Activated T-cell treated with anti-CD3 and anti-CD28 coated beads for 24 hours (primary cell): ENCODE data around the gene TAGLN3.

Source experiments
- DNase-seq: peaks from one replicate; pipeline ENCODE4 v3.0.0-alpha.2; 2020; ENCODE audit warnings: low read depth

Gene TAGLN3

DNA sequence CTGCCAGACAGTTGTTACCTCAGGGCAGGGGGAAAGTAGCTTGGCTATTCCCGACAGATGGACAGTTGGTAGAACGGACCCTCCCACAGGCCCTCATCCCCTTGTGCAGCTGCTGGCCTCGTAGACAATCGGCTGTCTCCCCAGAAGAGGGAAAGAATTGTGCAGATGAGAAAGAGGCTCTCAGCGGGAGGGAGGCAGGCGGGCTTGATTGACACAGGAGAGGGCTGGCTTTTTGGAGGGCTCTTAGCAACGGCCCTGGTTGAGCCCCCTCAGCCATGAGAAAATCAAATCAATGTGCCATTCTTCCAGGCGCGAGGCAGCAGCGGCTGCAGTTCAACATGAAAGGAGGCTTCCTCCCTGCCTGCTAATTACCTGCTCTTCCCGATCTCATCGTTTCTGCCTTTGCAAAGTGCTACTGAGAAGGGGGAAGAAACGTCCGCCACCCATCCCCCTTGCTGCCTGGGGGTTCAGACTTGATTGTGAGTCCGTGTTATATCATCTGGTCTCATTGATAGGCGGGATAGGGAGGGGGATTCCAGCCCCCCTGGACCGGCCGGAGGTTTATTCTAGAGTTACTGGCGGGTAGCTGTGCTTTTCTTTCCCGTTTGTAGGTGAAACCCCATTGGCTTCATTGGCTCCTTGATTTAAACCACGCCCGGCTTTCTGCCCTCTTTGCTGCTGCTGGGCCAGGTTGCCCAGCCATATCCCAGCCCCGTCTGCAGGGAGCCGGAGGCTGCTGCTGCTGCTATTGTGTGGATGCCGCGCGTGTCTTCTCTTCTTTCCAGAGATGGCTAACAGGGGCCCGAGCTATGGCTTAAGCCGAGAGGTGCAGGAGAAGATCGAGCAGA, at the start of gene TAGLN3:
TAGLN3 (plus strand) TSS at position 287 of the 848 bp plus-strand sequence; CDS start at position 788, 501 bp downstream.
- DNase-seq = no peak

- DNase-seq = no peak
Observed at GRCh38 chr3:111949712-111950111, 49.0 kb upstream of the TAGLN3 start.

GRCh38 chr3:111951032-111951431, 47.7 kb upstream of the TAGLN3 start:
- DNase-seq = no peak

GRCh38 chr3:111952086-111952485, 46.6 kb upstream of the TAGLN3 start:
- no peak for DNase-seq

GRCh38 chr3:111952866-111953450, 45.8 kb upstream of the TAGLN3 start:
- no peak for DNase-seq

GRCh38 chr3:111954228-111954990, 44.3 kb upstream of the TAGLN3 start:
- no peak for DNase-seq

GRCh38 chr3:111955876-111956275, 42.8 kb upstream of the TAGLN3 start:
- DNase-seq = no peak

DNA sequence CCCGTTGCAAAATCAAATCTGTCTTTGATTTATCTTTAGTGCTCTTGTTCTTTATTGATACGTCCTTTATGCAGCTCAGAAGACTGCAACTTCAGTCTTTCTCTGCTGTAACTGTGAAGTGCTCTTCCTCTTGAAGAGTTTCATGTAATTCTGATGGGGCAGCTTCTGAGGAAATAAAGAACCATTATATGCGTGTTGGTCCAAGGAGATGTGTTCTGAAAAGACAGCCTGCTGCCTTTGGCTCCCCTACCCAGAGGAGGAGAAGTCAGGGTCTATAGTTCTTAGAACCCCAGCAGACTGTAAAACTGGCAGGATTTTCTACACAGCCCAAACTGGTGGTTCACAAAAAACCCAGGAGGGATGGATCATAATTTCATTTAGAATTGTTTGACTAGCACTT, 42.3 kb upstream of the TAGLN3 start:
- DNase-seq = no peak

GRCh38 chr3:111956995-111957734, 41.6 kb upstream of the TAGLN3 start:
- no peak for DNase-seq

GRCh38 chr3:111961461-111962164, 37.1 kb upstream of the TAGLN3 start:
- no peak for DNase-seq

- DNase-seq = no peak
Observed at GRCh38 chr3:111963424-111963823, 35.3 kb upstream of the TAGLN3 start.

GRCh38 chr3:111965484-111965883, 33.2 kb upstream of the TAGLN3 start:
- DNase-seq = no peak

- DNase-seq = no peak
Observed at GRCh38 chr3:111967068-111967467, 31.7 kb upstream of the TAGLN3 start.

DNA sequence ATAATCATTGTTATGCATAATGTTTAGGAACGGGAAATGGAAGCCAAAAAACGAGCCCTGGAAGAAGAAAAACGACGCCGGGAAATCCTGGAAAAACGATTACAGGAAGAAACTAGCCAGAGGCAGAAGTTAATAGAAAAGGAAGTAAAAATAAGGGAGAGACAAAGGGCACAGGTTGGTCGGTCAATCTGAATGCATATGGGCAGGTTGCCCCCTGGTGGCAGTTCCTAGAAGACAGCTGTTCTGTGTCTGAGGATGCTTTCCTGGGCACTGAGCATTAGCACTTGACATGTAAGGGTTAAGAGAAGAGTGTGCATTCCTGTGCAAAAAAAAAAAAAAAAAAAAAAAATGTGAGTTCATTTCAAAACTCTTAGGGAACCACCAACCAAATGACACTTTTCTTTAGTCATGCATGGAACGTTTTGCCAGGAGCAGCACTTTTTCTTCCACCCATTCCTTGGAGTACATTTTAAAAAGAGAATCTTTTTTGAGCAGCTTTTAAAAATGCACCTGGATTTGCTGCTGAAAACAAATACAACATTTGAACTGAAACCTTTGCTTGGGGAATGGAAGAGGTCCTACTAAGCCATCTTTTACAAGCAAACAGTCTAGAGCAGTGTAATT, 31.0 kb upstream of the TAGLN3 start:
- peak; percentile 76 for DNase-seq

- DNase-seq = no peak
Observed at GRCh38 chr3:111968319-111969054, 30.2 kb upstream of the TAGLN3 start.

- DNase-seq = no peak
Observed at GRCh38 chr3:111970376-111970775, 28.3 kb upstream of the TAGLN3 start.

GRCh38 chr3:111971533-111972130, 27.1 kb upstream of the TAGLN3 start:
- no peak for DNase-seq

DNA sequence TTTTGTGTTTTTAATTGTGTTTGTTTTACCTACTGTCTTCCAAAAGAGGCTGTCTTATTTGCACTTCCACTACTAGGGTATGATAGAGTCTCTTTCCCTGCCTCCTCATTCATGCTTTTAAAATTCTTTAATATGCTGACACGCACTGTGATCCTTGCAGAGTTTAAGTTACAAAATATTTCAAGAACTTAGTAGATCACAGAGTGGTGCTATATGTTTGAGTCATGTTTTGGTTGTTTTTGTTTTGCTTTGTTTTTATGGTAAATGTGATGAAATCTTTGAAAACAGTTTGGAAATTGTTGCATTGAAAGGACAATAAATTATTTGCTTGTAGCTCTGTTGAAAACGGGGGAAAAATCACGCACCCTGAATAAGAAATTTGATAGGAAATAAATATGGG, 25.8 kb upstream of the TAGLN3 start:
- no peak for DNase-seq

- no peak for DNase-seq
Observed at GRCh38 chr3:111975131-111975530, 23.6 kb upstream of the TAGLN3 start.

DNA sequence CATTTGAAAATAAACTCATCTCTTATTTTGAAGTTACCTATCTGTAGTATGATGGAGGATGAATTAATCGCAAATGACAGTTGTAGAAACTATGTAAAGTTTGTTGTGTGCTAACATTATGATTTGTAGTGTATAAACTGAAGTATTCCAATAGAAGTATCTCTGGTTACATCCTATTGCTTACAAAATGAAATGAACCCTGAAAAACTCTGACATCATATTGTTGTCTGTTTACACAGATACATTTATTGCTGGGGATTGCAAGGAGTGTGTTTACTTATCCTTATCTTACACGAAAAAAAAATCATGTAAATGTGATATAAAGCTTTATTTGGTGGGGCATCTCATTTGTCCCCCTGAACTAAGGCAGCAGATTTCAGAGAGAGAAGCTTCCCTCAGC, 22.5 kb upstream of the TAGLN3 start:
- no peak for DNase-seq
